Measurements from ENCODE around the gene GLTP. TPM values are rescaled to one million over a fixed set of nuclear protein-coding genes. Genes with fewer than 3 reads are reported as not detected.

GLTP gene
- total RNA-seq, 2 donors from 2014 or later, result 29.0 to 43.2 TPM

- DNase-seq (ENCODE audit: low spot score), result no peak
- TF ChIP-seq, protein P1, sequence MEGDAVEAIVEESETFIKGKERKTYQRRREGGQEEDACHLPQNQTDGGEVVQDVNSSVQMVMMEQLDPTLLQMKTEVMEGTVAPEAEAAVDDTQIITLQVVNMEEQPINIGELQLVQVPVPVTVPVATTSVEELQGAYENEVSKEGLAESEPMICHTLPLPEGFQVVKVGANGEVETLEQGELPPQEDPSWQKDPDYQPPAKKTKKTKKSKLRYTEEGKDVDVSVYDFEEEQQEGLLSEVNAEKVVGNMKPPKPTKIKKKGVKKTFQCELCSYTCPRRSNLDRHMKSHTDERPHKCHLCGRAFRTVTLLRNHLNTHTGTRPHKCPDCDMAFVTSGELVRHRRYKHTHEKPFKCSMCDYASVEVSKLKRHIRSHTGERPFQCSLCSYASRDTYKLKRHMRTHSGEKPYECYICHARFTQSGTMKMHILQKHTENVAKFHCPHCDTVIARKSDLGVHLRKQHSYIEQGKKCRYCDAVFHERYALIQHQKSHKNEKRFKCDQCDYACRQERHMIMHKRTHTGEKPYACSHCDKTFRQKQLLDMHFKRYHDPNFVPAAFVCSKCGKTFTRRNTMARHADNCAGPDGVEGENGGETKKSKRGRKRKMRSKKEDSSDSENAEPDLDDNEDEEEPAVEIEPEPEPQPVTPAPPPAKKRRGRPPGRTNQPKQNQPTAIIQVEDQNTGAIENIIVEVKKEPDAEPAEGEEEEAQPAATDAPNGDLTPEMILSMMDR (IDR thresholded peaks at IDR 0.05), result no peak
- Histone ChIP-seq H3K27ac (no peak overlapping the region), H3K4me1 (peaks cover 0 to 38% of the 10 kb centered on the region in 2 donors), H3K27me3 (no peaks in the 10 kb centered on the region), H3K9me3 (no peaks in the 10 kb centered on the region), H3K4me3 (no peak overlapping the region), H3K36me3 (no peaks in the 10 kb centered on the region)
Observed at GRCh38 chr12:109877504-109878246, 2.7 kb downstream of the GLTP start.

- Histone ChIP-seq H3K4me3 (no peak overlapping the region), H3K27ac (no peak overlapping the region), H3K4me1 (peaks cover 0 to 38% of the 10 kb centered on the region in 2 donors), H3K36me3 (no peaks in the 10 kb centered on the region), H3K27me3 (no peaks in the 10 kb centered on the region), H3K9me3 (no peaks in the 10 kb centered on the region)
- TF ChIP-seq, protein P1 (IDR thresholded peaks at IDR 0.05), result no peak
- no peak for DNase-seq (ENCODE audit: low spot score)
Observed at GRCh38 chr12:109876406-109876805, 3.9 kb downstream of the GLTP start.

DNA sequence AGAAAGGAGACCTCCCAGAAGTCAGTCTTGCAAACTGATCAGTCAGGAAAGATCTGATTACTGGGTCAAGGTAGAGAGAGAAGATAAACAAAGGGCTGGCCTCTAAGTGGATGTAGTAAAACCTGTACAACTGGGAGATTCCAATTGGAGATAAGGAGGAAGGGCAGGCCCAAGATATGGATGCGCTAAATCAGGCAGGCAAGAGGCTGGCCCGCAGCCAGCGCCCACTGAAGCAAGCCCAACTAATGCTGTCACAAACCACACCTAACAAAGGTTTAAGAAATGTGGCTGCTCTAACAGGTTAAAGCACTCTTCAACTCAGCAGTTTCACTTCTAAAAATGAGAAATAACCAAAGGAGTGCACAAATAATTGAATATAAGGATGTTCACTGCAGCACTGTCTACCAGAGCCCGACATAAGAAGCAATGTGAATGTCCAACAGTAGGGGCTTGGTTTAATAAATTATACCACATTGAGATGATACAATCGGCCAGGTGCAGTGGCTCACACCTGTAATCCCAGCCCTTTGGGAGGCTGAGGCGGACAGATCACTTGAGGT, 4.7 kb downstream of the GLTP start:
- peaks cover 0 to 33% of the 10 kb centered on the region in 2 donors for H3K4me1 ChIP-seq
- no peak overlapping the region for H3K4me3 ChIP-seq
- no peaks in the 10 kb centered on the region for H3K36me3 ChIP-seq
- no peak overlapping the region for H3K27ac ChIP-seq
- DNase-seq (ENCODE audit: low spot score), result no peak
- H3K27me3 ChIP-seq, result no peaks in the 10 kb centered on the region
- no peaks in the 10 kb centered on the region for H3K9me3 ChIP-seq
- TF ChIP-seq, protein P1 (IDR thresholded peaks at IDR 0.05), result no peak

GRCh38 chr12:109873653-109874052, 6.7 kb downstream of the GLTP start:
- Histone ChIP-seq H3K27ac (no peak overlapping the region), H3K4me3 (no peak overlapping the region), H3K36me3 (no peaks in the 10 kb centered on the region), H3K9me3 (no peaks in the 10 kb centered on the region), H3K27me3 (no peaks in the 10 kb centered on the region), H3K4me1 (peaks cover 0 to 19% of the 10 kb centered on the region in 2 donors)
- no peak for DNase-seq (ENCODE audit: low spot score)
- TF ChIP-seq, protein P1 (IDR thresholded peaks at IDR 0.05), result no peak

DNA sequence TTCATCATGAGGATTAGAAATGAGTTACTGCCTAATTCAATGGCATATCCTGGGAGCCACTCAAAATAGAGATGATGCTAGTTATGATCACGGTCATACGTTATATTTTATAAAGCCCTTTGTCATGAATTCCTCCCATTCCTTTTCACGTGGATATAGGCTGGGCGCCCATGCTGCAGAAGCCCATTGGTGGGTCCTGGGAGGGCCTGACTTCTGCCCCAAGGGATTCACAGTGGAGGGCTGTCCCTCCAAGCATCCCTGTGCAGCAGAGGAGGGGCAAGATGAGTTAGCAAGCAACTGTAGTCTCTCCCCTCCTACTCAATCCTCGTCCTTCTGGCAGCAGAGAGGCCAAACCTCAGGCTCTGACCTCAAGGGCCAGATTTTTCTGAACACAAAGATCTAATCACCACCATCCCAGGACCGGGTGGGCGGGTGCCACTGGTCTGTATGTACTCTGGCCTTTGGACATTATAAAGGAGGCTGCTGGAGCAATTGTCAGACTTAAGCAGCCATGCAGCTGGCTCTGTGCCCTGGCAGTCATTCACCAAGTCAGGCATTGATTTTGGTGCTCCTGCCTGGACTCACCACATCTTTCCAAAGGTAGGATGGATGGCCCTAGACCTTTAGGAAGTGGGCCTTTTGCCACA, 8.6 kb downstream of the GLTP start:
- TF ChIP-seq, protein P1 (IDR thresholded peaks at IDR 0.05), result no peak

More for the DNA sequence above, 8.6 kb downstream of the GLTP start:
- Histone ChIP-seq H3K9me3 (no peaks in the 10 kb centered on the region), H3K4me1 (peaks cover 0 to 6% of the 10 kb centered on the region in 2 donors), H3K27me3 (no peaks in the 10 kb centered on the region), H3K27ac (no peak overlapping the region), H3K36me3 (no peaks in the 10 kb centered on the region), H3K4me3 (no peak overlapping the region)
- no peak for DNase-seq (ENCODE audit: low spot score)

Measured in right atrium auricular region (tissue), 2 donors.